Lower lobe of right lung (tissue), 2 donors: Measurements from ENCODE around the gene MYOZ3. TPM values are rescaled to one million over a fixed set of nuclear protein-coding genes. Genes with fewer than 3 reads are reported as not detected.
A peak's percentile ranks its signal among the peaks of the same experiment; 100 is the strongest.

Experiments used
- ATAC-seq, 2 donors: fragments of 200-7000 bp; cut with Tn5 transposase; one replicate each; pipeline ENCODE4 v1.9.1; 2020 to 2022; ENCODE audit warnings: mild to moderate bottlenecking in 2 of 2, moderate library complexity in 2 of 2
- DNase-seq: peaks from one replicate; pipeline ENCODE4 v3.0.0-alpha.2; 2020
- H3K27ac ChIP-seq: fragments of 200-600 bp; one replicate; pipeline ENCODE4 v1.8.0; 2022
- H3K27me3 ChIP-seq: fragments of 200-600 bp; one replicate; pipeline ENCODE4 v1.8.0; 2022; ENCODE audit warnings: low read depth
- H3K36me3 ChIP-seq: fragments of 200-600 bp; one replicate; pipeline ENCODE4 v1.8.0; 2022; ENCODE audit warnings: mild to moderate bottlenecking
- H3K4me1 ChIP-seq: fragments of 200-600 bp; one replicate; pipeline ENCODE4 v1.8.0; 2022
- H3K4me3 ChIP-seq: fragments of 200-600 bp; one replicate; pipeline ENCODE4 v1.8.0; 2022; ENCODE audit warnings: mild to moderate bottlenecking
- H3K9me3 ChIP-seq: fragments of 200-600 bp; one replicate; pipeline ENCODE4 v1.8.0; 2022
- CTCF ChIP-seq: fragments of 200-600 bp; IDR thresholded peaks from one replicate; pipeline ENCODE4 v1.8.0; 2022; ENCODE audit warnings: antibody characterized with exemption, mild to moderate bottlenecking
- intact Hi-C: fragments of 100-400 bp; cut with DNase I; formaldehyde crosslinking; loops from one replicate; pipeline ENCODE4 v1.11.0; 2022
- total RNA-seq: library from RNA; stranded (reverse); fragmentation: NEBNext Ultra II Directional; extraction: Animal tissue kit (Norgen Biotek cat#: 25700); gene quantifications from one replicate; pipeline ENCODE4 v1.2.1, GENCODE V29; 2021
- donor health status: DM: no; HTN: yes; CAD: no; lungs with severe emphysema.

The MYOZ3 gene
- total RNA-seq, 1 donor from 2014 or later: 0.92 TPM

GRCh38 chr5:150628936-150629485 is 32.0 kb upstream of the MYOZ3 start:
- ATAC-seq (no peak), DNase-seq (no peak)
- Histone ChIP-seq H3K4me3 (no peak overlapping the region), H3K4me1 (peaks cover 69% of the 10 kb centered on the region), H3K27me3 (no peaks in the 10 kb centered on the region), H3K27ac (peak overlapping the region; percentile 0), H3K36me3 (peaks cover 3% of the 10 kb centered on the region), H3K9me3 (no peaks in the 10 kb centered on the region)
- intact Hi-C loops: no loop called here
- TF ChIP-seq CTCF: no peak

- Histone ChIP-seq H3K27ac (no peak overlapping the region), H3K4me3 (no peak overlapping the region), H3K9me3 (no peaks in the 10 kb centered on the region), H3K4me1 (peaks cover 67% of the 10 kb centered on the region), H3K27me3 (no peaks in the 10 kb centered on the region), H3K36me3 (peaks cover 3% of the 10 kb centered on the region)
- DNase-seq (no peak), ATAC-seq (no peak)
- intact Hi-C loops: no loop called here
- TF ChIP-seq CTCF: no peak
These were observed 31.0 kb upstream of the MYOZ3 start for GRCh38 chr5:150630016-150630415.

GRCh38 chr5:150630461-150631325 is 30.4 kb upstream of the MYOZ3 start:
- no peak overlapping the region for H3K4me3 ChIP-seq
- DNase-seq: no peak
- intact Hi-C loops: no loop called here
- peaks cover 67% of the 10 kb centered on the region for H3K4me1 ChIP-seq
- peaks cover 3% of the 10 kb centered on the region for H3K36me3 ChIP-seq
- ATAC-seq: no peak
- no peaks in the 10 kb centered on the region for H3K27me3 ChIP-seq
- H3K27ac ChIP-seq: peak overlapping the region; percentile 31
- no peaks in the 10 kb centered on the region for H3K9me3 ChIP-seq
- no peak for TF ChIP-seq CTCF

- ATAC-seq (no peak), DNase-seq (no peak)
- no peak for TF ChIP-seq CTCF
- Histone ChIP-seq H3K4me1 (peaks cover 67% of the 10 kb centered on the region), H3K27ac (no peak overlapping the region), H3K4me3 (no peak overlapping the region), H3K9me3 (no peaks in the 10 kb centered on the region), H3K36me3 (peaks cover 3% of the 10 kb centered on the region), H3K27me3 (no peaks in the 10 kb centered on the region)
- intact Hi-C loops: no loop called here
These were observed 29.7 kb upstream of the MYOZ3 start for GRCh38 chr5:150631326-150631701.

GRCh38 chr5:150632305-150633160 is 28.5 kb upstream of the MYOZ3 start:
- Histone ChIP-seq H3K4me3 (no peak overlapping the region), H3K9me3 (no peaks in the 10 kb centered on the region), H3K36me3 (peaks cover 3% of the 10 kb centered on the region), H3K4me1 (peaks cover 65% of the 10 kb centered on the region), H3K27me3 (no peaks in the 10 kb centered on the region), H3K27ac (no peak overlapping the region)
- no peak for TF ChIP-seq CTCF
- DNase-seq (no peak), ATAC-seq (no peak)
- intact Hi-C loops: no loop called here
